GM21390 (cell line): ENCODE data around the gene ZNF488.
"Not testable (repeated sequence)": the region's sequence is repeated elsewhere in the genome, so short reads cannot be mapped to it uniquely, and the experiment has no call there.

Experiments used
- ATAC-seq: cut with Tn5 transposase; IDR thresholded peaks from one replicate; pipeline ENCODE4 v1.9.1; 2021; ENCODE audit not compliant: unreplicated experiment

The ZNF488 gene, protein sequence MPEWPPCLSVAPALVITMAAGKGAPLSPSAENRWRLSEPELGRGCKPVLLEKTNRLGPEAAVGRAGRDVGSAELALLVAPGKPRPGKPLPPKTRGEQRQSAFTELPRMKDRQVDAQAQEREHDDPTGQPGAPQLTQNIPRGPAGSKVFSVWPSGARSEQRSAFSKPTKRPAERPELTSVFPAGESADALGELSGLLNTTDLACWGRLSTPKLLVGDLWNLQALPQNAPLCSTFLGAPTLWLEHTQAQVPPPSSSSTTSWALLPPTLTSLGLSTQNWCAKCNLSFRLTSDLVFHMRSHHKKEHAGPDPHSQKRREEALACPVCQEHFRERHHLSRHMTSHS

GRCh38 chr10:47384148-47384921 lies at the start of gene ZNF488:
Gene ZNF488 (minus strand): TSS chr10:47384293. CDS start chr10:47368829, 15,464 bp downstream.
- peak; percentile 92 for ATAC-seq

- no peak for ATAC-seq
These were observed 41.8 kb upstream of the ZNF488 start for GRCh38 chr10:47425813-47426419.

DNA sequence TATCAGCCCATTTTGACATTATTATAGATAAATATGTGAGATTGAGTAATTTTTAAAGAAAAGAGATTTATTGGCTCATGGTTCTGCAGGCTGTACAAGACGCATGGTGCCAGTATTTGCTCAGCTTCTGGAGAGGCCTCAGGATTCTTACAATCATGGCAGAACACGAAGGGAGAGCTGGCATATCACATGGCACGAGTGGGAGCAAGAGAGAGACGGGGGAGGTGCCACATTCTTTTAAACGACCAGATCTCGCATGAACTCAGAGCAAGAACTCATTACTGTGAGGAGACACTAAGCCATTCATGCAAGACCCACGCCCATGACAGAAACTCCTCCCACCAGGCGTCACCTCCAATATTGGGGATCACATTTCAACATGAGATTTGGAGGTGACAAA lies 40.1 kb upstream of the ZNF488 start:
- ATAC-seq: no peak

GRCh38 chr10:47423476-47423875 lies 39.4 kb upstream of the ZNF488 start:
- no peak for ATAC-seq

GRCh38 chr10:47421057-47421952 lies 37.2 kb upstream of the ZNF488 start:
- ATAC-seq: no peak

GRCh38 chr10:47420305-47421056 lies 36.4 kb upstream of the ZNF488 start:
- no peak for ATAC-seq

GRCh38 chr10:47419421-47419820 lies 35.3 kb upstream of the ZNF488 start:
- no peak for ATAC-seq

- ATAC-seq: no peak
These were observed 34.9 kb upstream of the ZNF488 start for GRCh38 chr10:47418966-47419365.

DNA sequence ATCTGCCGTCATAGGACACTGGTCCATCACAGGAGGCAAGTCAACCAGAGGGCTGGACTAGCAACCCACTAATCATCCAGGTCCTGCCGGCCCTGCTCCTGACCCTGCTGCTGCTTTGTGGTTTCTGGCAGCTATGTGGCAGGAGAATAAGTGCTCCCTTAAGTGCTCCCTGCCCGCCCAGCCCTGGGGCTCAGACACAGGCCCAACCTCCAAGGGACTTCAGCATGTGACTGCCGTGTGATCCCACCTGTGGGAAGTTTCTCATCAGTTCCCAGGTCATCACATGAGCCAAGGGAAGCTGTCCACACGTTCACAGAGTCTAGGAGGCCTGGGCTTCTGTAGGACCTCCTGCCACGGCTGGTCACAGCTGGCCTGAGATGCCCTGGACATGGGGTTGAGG lies 34.2 kb upstream of the ZNF488 start:
- ATAC-seq: no peak

GRCh38 chr10:47416305-47417218 lies 32.5 kb upstream of the ZNF488 start:
- not testable (repeated sequence) for ATAC-seq

GRCh38 chr10:47415520-47416304 lies 31.6 kb upstream of the ZNF488 start:
- no peak for ATAC-seq

GRCh38 chr10:47414752-47415519 lies 30.8 kb upstream of the ZNF488 start:
- no peak for ATAC-seq

GRCh38 chr10:47414227-47414592 lies 30.1 kb upstream of the ZNF488 start:
- ATAC-seq: no peak

DNA sequence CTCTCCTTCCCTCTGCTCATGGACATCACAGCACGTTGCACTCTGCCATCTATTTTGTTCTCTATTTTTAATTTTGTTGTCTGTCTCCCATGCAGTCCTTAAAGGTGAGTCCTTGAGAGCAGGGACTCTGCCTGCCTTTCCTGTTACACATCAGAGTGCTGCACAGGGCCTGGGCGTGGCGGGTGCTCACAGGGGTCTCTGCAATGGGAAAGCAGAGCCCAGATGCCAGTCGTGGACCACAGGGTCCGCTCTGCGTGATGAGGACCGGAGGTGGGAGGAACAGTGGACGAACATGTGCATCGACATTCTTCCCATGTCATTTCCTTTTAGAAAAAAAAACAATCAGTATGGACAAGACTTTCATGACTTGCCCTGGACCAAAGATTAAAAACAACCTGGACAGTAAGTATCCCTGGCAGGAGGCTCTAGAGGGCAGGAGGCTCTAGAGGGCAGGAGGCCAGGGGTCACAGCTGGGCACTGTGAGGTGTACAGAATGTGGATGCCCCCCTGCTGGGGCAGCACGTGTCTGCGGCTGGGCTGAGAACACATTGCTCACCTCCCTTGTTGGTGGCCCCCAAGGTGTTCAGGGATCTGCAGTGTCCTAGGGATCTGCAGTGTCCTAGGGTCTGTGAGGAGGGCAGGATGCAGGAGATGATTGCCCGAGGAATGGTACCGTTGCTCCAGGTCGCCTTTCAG lies 29.6 kb upstream of the ZNF488 start:
- no peak for ATAC-seq

DNA sequence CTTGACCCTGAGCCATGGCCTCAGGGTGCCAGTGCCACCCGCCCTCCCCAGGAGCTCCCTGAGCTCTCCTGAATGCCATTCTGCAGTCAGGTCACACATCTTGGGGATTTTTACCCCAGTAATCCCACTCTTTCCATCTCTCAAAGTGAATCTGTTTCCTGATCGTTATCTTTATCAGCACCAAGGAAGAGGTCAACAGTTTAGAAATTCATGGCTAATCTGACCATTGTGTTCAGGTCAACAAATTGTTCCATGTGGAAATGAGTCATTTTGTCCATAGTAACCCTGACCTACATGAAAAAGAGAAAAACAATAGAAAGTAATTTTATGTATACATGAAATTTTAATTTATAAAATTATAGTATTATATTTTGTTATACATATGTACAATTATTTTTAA lies 28.8 kb upstream of the ZNF488 start:
- ATAC-seq: no peak

GRCh38 chr10:47412177-47412730 lies 28.2 kb upstream of the ZNF488 start:
- no peak for ATAC-seq

- no peak for ATAC-seq
These were observed 26.8 kb upstream of the ZNF488 start for GRCh38 chr10:47410862-47411261.
